OCI-LY1 (cell line): ENCODE results near the gene ELMOD3.
"Not testable (repeated sequence)": the region's sequence is repeated elsewhere in the genome, so short reads cannot be mapped to it uniquely, and the experiment has no call there.

ENCODE experiments used
- H2AFZ ChIP-seq: fragments of 200-600 bp; sonication (generic), shearing (Covaris generic); 2 replicates; pipeline ENCODE4 v1.6.0; 2014; ENCODE audit warnings: antibody characterized with exemption, mild to moderate bottlenecking, low read length
- H3F3A ChIP-seq: fragments of 200-600 bp; sonication (generic), shearing (Covaris generic); 2 replicates; pipeline ENCODE4 v1.6.0; 2014; ENCODE audit warnings: mild to moderate bottlenecking, antibody characterized with exemption, low read length, moderate library complexity; ENCODE audit not compliant: insufficient read depth
- H3K27ac ChIP-seq: fragments of 200-600 bp; sonication (generic); 2 replicates; pipeline ENCODE4 v1.5.1; 2014; ENCODE audit warnings: low read length, mixed run types, mild to moderate bottlenecking, low read depth; ENCODE audit not compliant: poor library complexity, severe bottlenecking
- H3K27me3 ChIP-seq: fragments of 200-600 bp; sonication (generic); 2 replicates; pipeline ENCODE4 v1.6.0; 2014; ENCODE audit warnings: antibody characterized with exemption, mild to moderate bottlenecking, low read length, moderate library complexity; ENCODE audit not compliant: insufficient read depth
- H3K36me3 ChIP-seq: fragments of 200-600 bp; sonication (generic); 2 replicates; pipeline ENCODE4 v1.6.1; 2014; ENCODE audit warnings: mild to moderate bottlenecking, antibody characterized with exemption, low read length, moderate library complexity, mixed read lengths; ENCODE audit not compliant: insufficient read depth
- H3K4me1 ChIP-seq: fragments of 200-600 bp; sonication (generic); 2 replicates; pipeline ENCODE4 v1.5.1; 2014; ENCODE audit warnings: mild to moderate bottlenecking, low read length, moderate library complexity; ENCODE audit not compliant: insufficient read depth, severe bottlenecking
- H3K4me2 ChIP-seq: fragments of 200-600 bp; sonication (generic), shearing (Covaris generic); 2 replicates; pipeline ENCODE4 v1.6.1; 2014; ENCODE audit warnings: low read length
- H3K4me3 ChIP-seq: fragments of 200-600 bp; sonication (generic); 2 replicates; pipeline ENCODE4 v1.5.1; 2014; ENCODE audit warnings: low read length, low read depth, mild to moderate bottlenecking, mixed read lengths; ENCODE audit not compliant: poor library complexity, severe bottlenecking
- H3K79me2 ChIP-seq: fragments of 200-600 bp; shearing (Covaris generic); 2 replicates; pipeline ENCODE4 v1.6.1; 2016; ENCODE audit warnings: mixed run types, low read length, mixed read lengths; ENCODE audit not compliant: insufficient read depth
- H3K9ac ChIP-seq: fragments of 200-600 bp; sonication (generic), shearing (Covaris generic); 2 replicates; pipeline ENCODE4 v1.6.1; 2014; ENCODE audit warnings: mild to moderate bottlenecking, low read length, mixed read lengths
- H3K9me2 ChIP-seq: fragments of 200-600 bp; sonication (generic), shearing (Covaris generic); 2 replicates; pipeline ENCODE4 v1.6.1; 2014; ENCODE audit warnings: low read depth, mild to moderate bottlenecking, low read length, mixed read lengths
- H3K9me3 ChIP-seq: fragments of 200-600 bp; shearing (Covaris generic); 2 replicates; pipeline ENCODE4 v1.6.1; 2014; ENCODE audit warnings: low read length, mixed read lengths
- H4K20me1 ChIP-seq: fragments of 200-600 bp; sonication (generic), shearing (Covaris generic); 2 replicates; pipeline ENCODE4 v1.6.0; 2016; ENCODE audit warnings: mild to moderate bottlenecking, low read length; ENCODE audit not compliant: insufficient read depth
- EZH2 ChIP-seq: fragments of 200-600 bp; sonication (generic), shearing (Covaris generic); IDR thresholded peaks from 2 replicates; pipeline ENCODE4 v1.8.0; 2017; ENCODE audit warnings: borderline replicate concordance, mixed run types, mild to moderate bottlenecking, antibody characterized with exemption, low read length, moderate library complexity, mixed read lengths
- TF ChIP-seq, protein P1 (sequence below): fragments of 200-600 bp; sonication (generic), shearing (Covaris generic); IDR thresholded peaks from 2 replicates; pipeline ENCODE4 v1.5.1; 2017; ENCODE audit warnings: mild to moderate bottlenecking, antibody characterized with exemption, low read length, moderate library complexity, mixed read lengths

Gene ELMOD3

DNA sequence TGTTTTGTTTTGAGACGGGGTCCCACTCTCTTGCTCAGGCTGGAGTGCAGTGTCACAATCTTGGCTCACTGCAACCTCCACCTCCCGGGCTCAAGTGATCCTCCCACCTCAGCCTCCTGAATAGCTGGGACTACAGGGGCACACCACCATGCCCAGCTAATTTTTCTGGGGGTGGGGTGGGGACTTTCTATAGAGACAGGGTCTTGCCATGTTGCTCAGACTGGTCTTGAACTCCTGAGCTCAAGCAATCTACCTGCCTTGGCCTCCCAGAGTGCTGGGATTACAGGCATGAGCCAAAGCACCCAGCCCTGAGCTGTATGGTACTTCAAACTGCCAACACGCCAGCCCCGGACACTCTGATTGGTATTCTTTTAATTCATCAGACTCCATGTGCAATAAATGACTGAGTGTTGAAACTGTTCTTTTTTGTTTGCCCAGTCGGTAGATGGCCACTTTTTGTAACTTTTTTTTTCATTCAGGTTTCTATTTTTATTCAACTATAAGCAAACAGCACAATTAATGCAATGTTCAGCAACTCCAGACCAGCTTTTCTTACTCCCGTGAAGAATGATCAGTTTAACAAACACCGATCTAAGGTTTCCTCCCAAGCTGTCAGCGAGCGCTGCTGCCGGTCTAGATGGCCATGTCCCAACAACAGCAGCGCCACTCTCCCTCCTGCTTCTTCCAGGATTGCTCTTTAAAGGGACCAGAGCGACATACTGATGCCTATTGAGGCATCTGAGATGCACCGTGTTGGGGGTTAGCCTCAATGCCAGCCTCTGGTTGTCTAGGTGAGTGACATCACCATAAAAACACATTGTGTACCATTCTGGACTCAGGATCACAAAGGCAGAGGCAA is 14.3 kb upstream of the ELMOD3 start:
- Histone ChIP-seq H3K27me3 (no peaks in the 10 kb centered on the region), H3K9ac (no peak overlapping the region), H3F3A (no peaks in the 10 kb centered on the region), H3K36me3 (no peaks in the 10 kb centered on the region), H3K9me2 (no peaks in the 10 kb centered on the region), H3K4me2 (no peak overlapping the region), H3K9me3 (no peaks in the 10 kb centered on the region), H3K27ac (no peak overlapping the region), H3K4me3 (no peak overlapping the region), H3K4me1 (no peaks in the 10 kb centered on the region), H4K20me1 (no peaks in the 10 kb centered on the region), H3K79me2 (no peaks in the 10 kb centered on the region), H2AFZ (no peak overlapping the region)
- TF ChIP-seq, protein P1, sequence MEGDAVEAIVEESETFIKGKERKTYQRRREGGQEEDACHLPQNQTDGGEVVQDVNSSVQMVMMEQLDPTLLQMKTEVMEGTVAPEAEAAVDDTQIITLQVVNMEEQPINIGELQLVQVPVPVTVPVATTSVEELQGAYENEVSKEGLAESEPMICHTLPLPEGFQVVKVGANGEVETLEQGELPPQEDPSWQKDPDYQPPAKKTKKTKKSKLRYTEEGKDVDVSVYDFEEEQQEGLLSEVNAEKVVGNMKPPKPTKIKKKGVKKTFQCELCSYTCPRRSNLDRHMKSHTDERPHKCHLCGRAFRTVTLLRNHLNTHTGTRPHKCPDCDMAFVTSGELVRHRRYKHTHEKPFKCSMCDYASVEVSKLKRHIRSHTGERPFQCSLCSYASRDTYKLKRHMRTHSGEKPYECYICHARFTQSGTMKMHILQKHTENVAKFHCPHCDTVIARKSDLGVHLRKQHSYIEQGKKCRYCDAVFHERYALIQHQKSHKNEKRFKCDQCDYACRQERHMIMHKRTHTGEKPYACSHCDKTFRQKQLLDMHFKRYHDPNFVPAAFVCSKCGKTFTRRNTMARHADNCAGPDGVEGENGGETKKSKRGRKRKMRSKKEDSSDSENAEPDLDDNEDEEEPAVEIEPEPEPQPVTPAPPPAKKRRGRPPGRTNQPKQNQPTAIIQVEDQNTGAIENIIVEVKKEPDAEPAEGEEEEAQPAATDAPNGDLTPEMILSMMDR, result no peak
- no peak for TF ChIP-seq EZH2

DNA sequence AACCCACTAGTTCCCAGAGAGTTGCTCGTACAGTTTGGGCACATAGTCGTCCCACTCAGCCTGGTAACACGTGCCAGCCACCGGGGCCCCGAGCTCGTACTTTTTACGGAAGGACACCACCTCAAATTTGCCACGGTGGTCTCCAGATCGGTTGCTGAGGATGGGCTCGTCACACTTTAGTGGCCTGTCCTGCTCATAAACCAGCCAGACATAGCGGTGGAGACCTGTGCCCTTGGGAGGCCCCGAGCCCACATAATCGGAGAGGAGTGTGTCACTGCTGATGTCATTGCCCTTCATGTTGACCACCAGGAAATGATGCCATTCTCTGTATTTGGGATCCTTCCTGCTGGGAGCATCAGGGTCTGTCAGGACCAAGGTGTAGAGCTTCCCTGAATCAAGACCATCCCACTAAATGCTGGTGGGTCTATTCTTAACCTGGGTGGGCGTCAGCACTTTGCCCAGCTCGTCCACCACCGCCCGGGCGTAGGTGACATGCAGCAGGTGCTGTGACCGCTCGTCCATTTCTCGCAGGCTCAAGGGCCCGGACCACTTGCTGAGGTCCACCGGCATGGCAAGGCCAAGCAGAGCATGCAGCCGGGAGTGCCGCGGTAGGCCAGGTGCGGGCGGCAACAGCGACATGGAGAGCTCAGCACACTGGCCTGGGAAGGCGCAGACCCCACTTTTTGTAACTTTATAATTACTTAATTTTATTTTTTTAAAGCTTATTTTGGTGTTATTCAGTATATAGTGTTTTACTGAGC is 13.1 kb upstream of the ELMOD3 start:
- Histone ChIP-seq H3K27ac (no peak overlapping the region), H3K9ac (no peak overlapping the region), H4K20me1 (no peaks in the 10 kb centered on the region), H3K27me3 (no peaks in the 10 kb centered on the region), H3K9me3 (no peaks in the 10 kb centered on the region), H3K36me3 (0 out of 2 replicates have a peak, but pooled peaks cover 3% of the 10 kb centered on the region), H3K4me1 (no peaks in the 10 kb centered on the region), H3K79me2 (no peaks in the 10 kb centered on the region), H2AFZ (no peak overlapping the region), H3F3A (no peaks in the 10 kb centered on the region), H3K4me3 (no peak overlapping the region), H3K4me2 (no peak overlapping the region), H3K9me2 (no peaks in the 10 kb centered on the region)
- TF ChIP-seq, protein P1, result no peak
- no peak for TF ChIP-seq EZH2

- no peaks in the 10 kb centered on the region for H3K27me3 ChIP-seq
- no peaks in the 10 kb centered on the region for H3K9me3 ChIP-seq
- TF ChIP-seq, protein P1, result no peak
- TF ChIP-seq EZH2, result no peak
- no peak overlapping the region for H3K27ac ChIP-seq
- 0 out of 2 replicates have a peak, but pooled peaks cover 5% of the 10 kb centered on the region for H3K36me3 ChIP-seq
- H3K79me2 ChIP-seq, result no peaks in the 10 kb centered on the region
- no peaks in the 10 kb centered on the region for H3K9me2 ChIP-seq
- no peaks in the 10 kb centered on the region for H3K4me1 ChIP-seq
- no peak overlapping the region for H3K9ac ChIP-seq
- no peak overlapping the region for H3K4me3 ChIP-seq
- H2AFZ ChIP-seq, result no peak overlapping the region
- H3K4me2 ChIP-seq, result no peak overlapping the region
- H3F3A ChIP-seq, result no peaks in the 10 kb centered on the region
- no peaks in the 10 kb centered on the region for H4K20me1 ChIP-seq
Observed at GRCh38 chr2:85342156-85342555, 12.4 kb upstream of the ELMOD3 start.

GRCh38 chr2:85343207-85343895 is 11.2 kb upstream of the ELMOD3 start:
- H4K20me1 ChIP-seq, H3F3A ChIP-seq, H3K9me2 ChIP-seq, H2AFZ ChIP-seq, H3K27ac ChIP-seq, H3K27me3 ChIP-seq, H3K9ac ChIP-seq, H3K4me3 ChIP-seq, H3K4me2 ChIP-seq, H3K9me3 ChIP-seq, H3K4me1 ChIP-seq, H3K79me2 ChIP-seq, H3K36me3 ChIP-seq: not testable (repeated sequence)
